ENCODE measurements around the gene GLT6D1. TPM values are rescaled to one million over a fixed set of nuclear protein-coding genes. Genes with fewer than 3 reads are reported as not detected.

Gene GLT6D1
- total and polyA plus RNA-seq, 9 donors: not detected

DNA sequence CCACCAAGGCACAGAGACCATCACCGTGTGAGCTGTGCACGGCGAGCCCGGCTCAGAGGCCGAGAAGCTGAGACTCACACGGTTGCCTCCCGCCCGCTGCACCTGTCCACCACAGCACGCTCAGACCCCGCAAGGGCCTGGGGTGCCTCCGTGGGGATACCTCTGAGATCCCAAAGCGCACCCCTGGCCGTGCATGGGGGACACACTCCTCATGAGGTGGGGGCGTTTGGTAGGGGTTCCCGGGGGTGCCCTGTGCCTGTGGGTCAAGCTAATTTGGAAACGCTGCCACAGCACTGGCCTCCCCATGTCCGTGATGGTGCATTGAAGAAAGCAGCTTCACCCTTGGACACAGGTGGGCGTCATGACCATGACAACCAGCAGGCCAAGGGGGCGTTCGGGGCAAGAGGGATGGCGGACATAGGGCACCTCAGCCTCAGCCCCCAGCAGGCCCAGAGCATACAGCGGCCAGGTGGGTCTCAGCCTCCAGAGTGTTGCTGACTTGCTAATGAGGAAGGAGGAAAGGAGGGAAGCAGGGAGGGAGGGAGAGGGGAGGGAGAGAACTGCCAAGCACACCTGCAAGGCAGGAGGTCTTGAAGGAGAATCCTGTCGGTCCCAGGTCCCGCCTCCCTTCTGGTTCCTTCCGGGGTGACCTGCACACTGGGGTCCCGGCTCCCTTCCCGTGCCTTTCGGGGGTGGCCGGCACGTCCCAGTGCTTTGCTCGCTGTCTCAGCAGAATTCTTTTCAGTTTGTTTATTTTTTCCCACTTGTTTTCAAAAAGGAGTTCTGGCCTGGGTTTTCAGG is 34.7 kb downstream of the GLT6D1 start:
- intact Hi-C loops (cut with DNase I): loop anchor here in 3 of 4 donors (5.0 to 10.0 kb wide), 4 partner anchors 98 to 518 kb away; partner anchors contain the start of genes KCNT1 (in 2 of the 3) and UBAC1 (in 2 of the 3)
- DNase-seq: peak in 1 of 5 donors; percentile 10
- no peaks in the 10 kb centered on the region for H3K27me3 ChIP-seq

DNA sequence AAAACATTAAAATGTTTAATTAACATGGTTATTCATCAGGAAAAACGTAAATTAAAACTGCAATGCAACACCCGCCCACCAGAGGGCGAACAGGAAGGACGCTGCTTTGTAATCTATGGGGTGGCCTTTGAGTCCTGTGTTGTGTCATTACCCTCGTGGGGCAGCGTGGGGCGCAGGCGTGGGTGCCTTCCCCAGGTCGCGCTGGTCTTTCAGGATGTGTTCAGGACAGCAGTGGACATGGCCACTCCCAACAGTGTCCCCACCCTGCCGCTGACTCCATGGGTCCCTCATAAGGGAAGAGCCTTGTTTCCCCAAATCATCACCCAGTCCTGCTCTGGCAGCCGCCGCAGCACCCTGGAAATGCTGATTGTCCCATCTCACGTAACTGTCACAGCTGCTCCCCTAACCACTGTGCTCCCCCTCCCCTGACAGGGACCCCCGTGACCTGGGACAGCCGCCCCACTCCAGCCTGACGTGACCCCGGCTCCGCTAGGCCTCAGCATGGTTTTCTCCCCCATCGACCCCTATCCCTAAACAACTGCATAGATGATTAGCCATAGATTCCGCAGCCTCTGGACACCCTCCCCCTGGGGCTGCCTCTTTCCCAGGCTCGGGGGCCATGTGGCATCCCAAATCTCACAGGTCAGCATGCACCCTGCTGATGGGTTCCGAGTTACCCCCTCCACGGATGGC is 36.4 kb downstream of the GLT6D1 start:
- peak in 1 of 5 donors; percentile 24 for DNase-seq

More for the DNA sequence above, 34.7 kb downstream of the GLT6D1 start:
- Histone ChIP-seq H3K9me3 (no peaks in the 10 kb centered on the region), H3K36me3 (no peaks in the 10 kb centered on the region), H3K27ac (no peak overlapping the region), H3K4me1 (ENCODE audit: insufficient read depth) (peaks cover 4% of the 10 kb centered on the region), H3K4me3 (no peak overlapping the region)
- 42 to 65% (median 44%) methylated on average over 31 of the region's 31 CpGs for WGBS, 3 donors
- no peak for TF ChIP-seq POLR2A (IDR thresholded peaks at IDR 0.05)
- no peak for TF ChIP-seq EP300 (IDR thresholded peaks at IDR 0.05)
- TF ChIP-seq, protein P1, sequence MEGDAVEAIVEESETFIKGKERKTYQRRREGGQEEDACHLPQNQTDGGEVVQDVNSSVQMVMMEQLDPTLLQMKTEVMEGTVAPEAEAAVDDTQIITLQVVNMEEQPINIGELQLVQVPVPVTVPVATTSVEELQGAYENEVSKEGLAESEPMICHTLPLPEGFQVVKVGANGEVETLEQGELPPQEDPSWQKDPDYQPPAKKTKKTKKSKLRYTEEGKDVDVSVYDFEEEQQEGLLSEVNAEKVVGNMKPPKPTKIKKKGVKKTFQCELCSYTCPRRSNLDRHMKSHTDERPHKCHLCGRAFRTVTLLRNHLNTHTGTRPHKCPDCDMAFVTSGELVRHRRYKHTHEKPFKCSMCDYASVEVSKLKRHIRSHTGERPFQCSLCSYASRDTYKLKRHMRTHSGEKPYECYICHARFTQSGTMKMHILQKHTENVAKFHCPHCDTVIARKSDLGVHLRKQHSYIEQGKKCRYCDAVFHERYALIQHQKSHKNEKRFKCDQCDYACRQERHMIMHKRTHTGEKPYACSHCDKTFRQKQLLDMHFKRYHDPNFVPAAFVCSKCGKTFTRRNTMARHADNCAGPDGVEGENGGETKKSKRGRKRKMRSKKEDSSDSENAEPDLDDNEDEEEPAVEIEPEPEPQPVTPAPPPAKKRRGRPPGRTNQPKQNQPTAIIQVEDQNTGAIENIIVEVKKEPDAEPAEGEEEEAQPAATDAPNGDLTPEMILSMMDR (IDR thresholded peaks at IDR 0.05): no peak

DNA sequence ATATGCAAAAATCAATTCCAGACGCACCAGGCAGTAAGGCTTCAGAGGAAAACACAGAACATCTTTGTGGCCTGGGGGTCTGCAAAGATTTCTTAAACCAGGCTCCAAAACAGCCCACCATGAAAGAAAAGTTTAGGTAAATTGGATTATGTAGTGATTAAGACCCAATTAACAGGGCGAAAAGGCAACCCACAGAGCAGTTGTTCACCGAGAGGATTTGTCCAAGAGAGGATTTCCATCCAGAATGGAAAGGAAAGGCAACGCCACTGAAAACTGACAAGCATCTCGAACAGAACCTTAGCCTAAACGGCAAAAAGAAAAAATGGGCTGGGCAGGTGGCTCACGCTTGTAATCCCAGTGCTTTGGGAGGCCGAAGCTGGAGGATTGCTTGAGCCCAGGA is 37.4 kb downstream of the GLT6D1 start:
- DNase-seq: no peak
- Histone ChIP-seq H3K27me3 (no peaks in the 10 kb centered on the region), H3K4me3 (no peak overlapping the region), H3K4me1 (ENCODE audit: insufficient read depth) (peaks cover 4% of the 10 kb centered on the region), H3K27ac (no peak overlapping the region), H3K9me3 (no peaks in the 10 kb centered on the region), H3K36me3 (no peaks in the 10 kb centered on the region)
- WGBS, 3 donors: 81 to 85% (median 81%) methylated on average over 8 of the region's 8 CpGs
- TF ChIP-seq, protein P1 (IDR thresholded peaks at IDR 0.05): no peak
- TF ChIP-seq POLR2A (IDR thresholded peaks at IDR 0.05): no peak
- no peak for TF ChIP-seq EP300 (IDR thresholded peaks at IDR 0.05)
- intact Hi-C loops (cut with DNase I): loop anchor here in 3 of 4 donors (5.0 to 10.0 kb wide), 3 partner anchors 103 to 520 kb away; partner anchors contain the start of genes UBAC1 (in 2 of the 3) and KCNT1 (in 1 of the 3)

More for the DNA sequence above, 36.4 kb downstream of the GLT6D1 start:
- intact Hi-C loops (cut with DNase I): loop anchor here in 3 of 4 donors (5.0 to 10.0 kb wide), 3 partner anchors 102 to 519 kb away; partner anchors contain the start of genes UBAC1 (in 2 of the 3) and KCNT1 (in 1 of the 3)
- Histone ChIP-seq H3K4me3 (no peak overlapping the region), H3K36me3 (no peaks in the 10 kb centered on the region), H3K27me3 (no peaks in the 10 kb centered on the region), H3K9me3 (no peaks in the 10 kb centered on the region), H3K27ac (no peak overlapping the region), H3K4me1 (ENCODE audit: insufficient read depth) (peaks cover 4% of the 10 kb centered on the region)
- TF ChIP-seq POLR2A (IDR thresholded peaks at IDR 0.05) (no peak), EP300 (IDR thresholded peaks at IDR 0.05) (no peak)
- TF ChIP-seq, protein P1 (IDR thresholded peaks at IDR 0.05): peak in 2 of 3 donors; percentile 50 to 55
- WGBS, 3 donors: 47 to 55% (median 52%) methylated on average over 24 of the region's 24 CpGs

DNA sequence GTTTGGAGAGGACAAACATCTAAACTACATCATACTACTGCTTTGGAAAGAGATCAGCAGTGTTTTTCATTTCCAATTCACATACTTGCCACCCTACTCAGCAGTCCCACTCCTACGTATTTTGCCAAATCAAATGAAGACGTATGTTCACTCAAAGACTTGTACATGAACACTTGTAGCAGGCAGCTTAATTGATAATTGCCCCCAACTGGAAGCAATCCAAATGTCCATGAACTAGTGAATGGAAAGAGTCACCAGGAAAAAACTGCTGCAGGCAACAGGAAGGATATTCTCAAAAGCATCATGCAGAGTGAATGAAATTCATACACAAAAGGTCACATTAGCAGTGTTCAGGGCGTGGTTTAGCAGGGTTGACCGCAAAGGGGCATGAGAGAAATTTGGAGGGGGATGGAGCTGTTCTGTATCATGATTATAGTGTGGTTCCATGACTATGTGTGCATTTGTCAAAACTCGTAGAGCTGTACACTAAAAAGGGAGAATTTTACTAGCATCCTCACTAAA is 39.0 kb downstream of the GLT6D1 start:
- Histone ChIP-seq H3K9me3 (no peaks in the 10 kb centered on the region), H3K27ac (no peak overlapping the region), H3K4me1 (ENCODE audit: insufficient read depth) (peaks cover 4% of the 10 kb centered on the region), H3K27me3 (no peaks in the 10 kb centered on the region), H3K4me3 (no peak overlapping the region), H3K36me3 (no peaks in the 10 kb centered on the region)
- TF ChIP-seq, protein P1 (IDR thresholded peaks at IDR 0.05): no peak
- no peak for TF ChIP-seq EP300 (IDR thresholded peaks at IDR 0.05)
- intact Hi-C loops (cut with DNase I): loop anchor here in 3 of 4 donors (5.0 to 10.0 kb wide), 3 partner anchors 104 to 522 kb away; partner anchors contain the start of genes UBAC1 (in 2 of the 3) and KCNT1 (in 1 of the 3)
- WGBS, 3 donors: 56 to 63% (median 60%) methylated on average over 5 of the region's 5 CpGs
- DNase-seq: no peak
